Upper lobe of left lung (tissue), 4 donors: Measurements from ENCODE around the gene RAB3GAP1.

Experiments used
- CTCF ChIP-seq, 6 experiments: fragments of 450-650 bp in 4 of 6; fragments of 200-600 bp in 2 of 6; sonication (generic) in 2 of 6; IDR thresholded peaks; one replicate each; pipeline ENCODE4 v1.5.1; 2016 to 2019; ENCODE audit warnings: antibody characterized with exemption in 6 of 6
- EP300 ChIP-seq, 4 donors: sonication (generic); formaldehyde crosslinking; IDR thresholded peaks; one replicate each; pipeline ENCODE4 v1.5.1; 2017; ENCODE audit warnings: antibody characterized with exemption in 4 of 4, control low read depth in 2 of 4
- POLR2A ChIP-seq, 4 donors: fragments of 450-650 bp; IDR thresholded peaks; one replicate each; pipeline ENCODE4 v1.5.1; 2016 to 2017; ENCODE audit warnings: antibody characterized with exemption in 4 of 4, mild to moderate bottlenecking in 2 of 4
- POLR2AphosphoS5 ChIP-seq, 2 donors: sonication (generic); formaldehyde crosslinking; IDR thresholded peaks; one replicate each; pipeline ENCODE4 v1.5.1; 2017; ENCODE audit warnings: antibody characterized with exemption in 2 of 2

DNA sequence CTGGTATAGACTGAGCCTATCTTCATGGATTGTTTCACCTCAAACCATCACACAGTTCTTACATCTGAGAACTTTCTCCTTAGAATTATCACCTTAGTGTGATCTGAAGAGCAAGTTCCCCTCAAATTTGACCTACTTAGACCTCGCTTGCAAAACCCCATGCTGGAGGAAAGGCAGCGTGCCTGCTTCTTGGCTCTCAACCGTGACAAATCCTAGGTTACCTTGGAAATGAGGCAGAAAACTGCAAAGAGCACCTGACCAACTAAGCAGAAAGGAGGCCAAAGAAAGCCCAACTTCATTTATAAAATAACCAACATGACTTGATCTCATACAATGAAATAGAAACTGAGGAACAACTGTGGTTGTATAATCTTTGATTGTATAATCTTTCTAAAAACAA, 146.4 kb downstream of the RAB3GAP1 start:
- no peak for TF ChIP-seq CTCF (IDR thresholded peaks at IDR 0.05)
- TF ChIP-seq POLR2A (IDR thresholded peaks at IDR 0.05), result no peak
- TF ChIP-seq EP300 (IDR thresholded peaks at IDR 0.05), result no peak
- no peak for TF ChIP-seq POLR2AphosphoS5 (IDR thresholded peaks at IDR 0.05)
